ENCODE data around the gene TP63. TPM values are rescaled to one million over a fixed set of nuclear protein-coding genes. Genes with fewer than 3 reads are reported as not detected.

TP63 gene
- total RNA-seq, 2 donors from 2014 or later, result not detected

DNA sequence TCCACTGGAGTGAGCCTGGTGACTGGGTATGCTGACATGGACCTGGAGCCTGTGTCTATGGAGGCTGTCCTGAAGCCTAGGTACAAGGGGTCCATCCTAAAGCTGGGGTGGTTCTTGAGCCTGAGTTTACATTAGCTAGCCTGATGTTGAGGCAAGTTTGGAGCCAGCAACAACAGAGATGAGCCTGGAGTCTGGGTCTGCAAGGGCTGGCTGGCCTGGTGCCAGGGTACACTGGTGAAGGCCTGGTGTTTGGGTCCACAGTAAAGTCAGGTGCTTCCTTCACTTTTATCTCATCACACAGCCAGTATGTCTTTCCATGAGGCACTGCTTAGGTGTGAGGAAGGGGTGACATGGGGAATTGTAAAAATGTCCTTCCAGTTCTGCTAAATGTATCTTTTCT lies 49.5 kb downstream of the TP63 start:
- no peaks in the 10 kb centered on the region for H3K9me3 ChIP-seq
- no peak overlapping the region for H3K27ac ChIP-seq
- intact Hi-C loops (cut with DNase I), result no loop called here
- no peaks in the 10 kb centered on the region for H3K4me1 ChIP-seq
- H3K27me3 ChIP-seq, result no peaks in the 10 kb centered on the region
- no peak overlapping the region for H3K4me3 ChIP-seq
- no peaks in the 10 kb centered on the region for H3K36me3 ChIP-seq (replicated peaks in 1 of 2; ENCODE audit: insufficient read depth in 1 of 2, low read depth in 2 of 2)
- ATAC-seq (no peak), DNase-seq (peak in 1 of 4 donors; percentile 13)
- TF ChIP-seq, protein P1, sequence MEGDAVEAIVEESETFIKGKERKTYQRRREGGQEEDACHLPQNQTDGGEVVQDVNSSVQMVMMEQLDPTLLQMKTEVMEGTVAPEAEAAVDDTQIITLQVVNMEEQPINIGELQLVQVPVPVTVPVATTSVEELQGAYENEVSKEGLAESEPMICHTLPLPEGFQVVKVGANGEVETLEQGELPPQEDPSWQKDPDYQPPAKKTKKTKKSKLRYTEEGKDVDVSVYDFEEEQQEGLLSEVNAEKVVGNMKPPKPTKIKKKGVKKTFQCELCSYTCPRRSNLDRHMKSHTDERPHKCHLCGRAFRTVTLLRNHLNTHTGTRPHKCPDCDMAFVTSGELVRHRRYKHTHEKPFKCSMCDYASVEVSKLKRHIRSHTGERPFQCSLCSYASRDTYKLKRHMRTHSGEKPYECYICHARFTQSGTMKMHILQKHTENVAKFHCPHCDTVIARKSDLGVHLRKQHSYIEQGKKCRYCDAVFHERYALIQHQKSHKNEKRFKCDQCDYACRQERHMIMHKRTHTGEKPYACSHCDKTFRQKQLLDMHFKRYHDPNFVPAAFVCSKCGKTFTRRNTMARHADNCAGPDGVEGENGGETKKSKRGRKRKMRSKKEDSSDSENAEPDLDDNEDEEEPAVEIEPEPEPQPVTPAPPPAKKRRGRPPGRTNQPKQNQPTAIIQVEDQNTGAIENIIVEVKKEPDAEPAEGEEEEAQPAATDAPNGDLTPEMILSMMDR (IDR thresholded peaks at IDR 0.05), result no peak
- no peak for TF ChIP-seq POLR2A (IDR thresholded peaks at IDR 0.05)

DNA sequence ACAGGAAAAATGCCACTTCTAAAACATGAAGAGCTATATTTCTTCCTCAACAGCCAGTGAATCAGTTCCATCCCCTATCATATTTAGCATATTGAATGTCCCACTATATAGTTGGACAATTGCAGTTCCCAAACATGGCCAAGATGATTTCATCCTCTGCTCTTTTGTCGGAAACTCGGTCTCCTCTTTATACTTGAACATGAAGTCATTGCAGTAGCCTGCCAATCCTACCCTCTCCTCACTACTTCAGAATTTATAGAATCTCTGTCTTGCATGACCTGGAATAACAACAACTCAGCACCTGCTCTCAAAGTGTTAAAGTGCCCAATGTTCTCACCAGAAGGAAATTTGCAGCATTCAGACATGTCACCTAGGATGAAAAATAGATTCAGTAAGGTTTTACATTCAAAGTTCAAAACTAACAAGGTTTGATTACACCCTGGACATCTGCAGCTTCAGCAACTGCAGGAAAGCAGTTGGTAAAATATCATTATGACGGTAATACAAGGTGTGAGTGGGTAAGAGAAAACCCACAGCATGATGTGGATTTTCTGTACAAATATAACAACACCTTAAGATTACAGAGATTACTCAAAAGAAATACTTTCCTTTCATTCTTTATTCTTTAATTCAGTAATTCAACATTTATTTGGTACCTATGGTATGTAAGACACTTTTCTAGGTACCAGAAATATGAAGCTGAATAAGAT lies 52.5 kb downstream of the TP63 start:
- H3K27ac ChIP-seq, result no peak overlapping the region
- DNase-seq (no peak), ATAC-seq (no peak)
- intact Hi-C loops (cut with DNase I), result no loop called here
- TF ChIP-seq POLR2A (IDR thresholded peaks at IDR 0.05), result no peak
- TF ChIP-seq, protein P1 (IDR thresholded peaks at IDR 0.05), result no peak
- H3K36me3 ChIP-seq (replicated peaks in 1 of 2; ENCODE audit: insufficient read depth in 1 of 2, low read depth in 2 of 2), result no peaks in the 10 kb centered on the region
- H3K4me1 ChIP-seq, result no peaks in the 10 kb centered on the region
- WGBS, 2 donors, result 67 to 69% methylated on average over 3 of the region's 3 CpGs
- no peaks in the 10 kb centered on the region for H3K9me3 ChIP-seq
- no peak overlapping the region for H3K4me3 ChIP-seq
- H3K27me3 ChIP-seq, result no peaks in the 10 kb centered on the region

DNA sequence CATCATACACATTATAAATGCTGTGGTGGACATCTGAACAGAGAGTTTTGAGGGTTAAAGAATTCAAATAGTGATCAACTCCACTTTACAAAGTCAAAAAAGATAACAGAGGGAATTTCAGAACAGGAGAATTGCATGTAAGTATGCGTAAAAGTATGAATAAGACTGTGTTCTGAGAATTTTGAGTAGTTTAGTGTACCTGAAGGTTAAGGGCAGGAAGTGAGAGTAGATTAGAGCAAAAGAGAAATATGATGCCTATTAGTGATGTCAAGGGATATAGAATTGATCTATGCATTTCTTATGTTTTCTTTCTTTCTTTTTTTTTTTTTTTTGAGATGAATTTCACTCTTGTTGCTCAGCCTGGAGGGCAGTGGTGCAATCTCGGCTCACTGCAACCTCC lies 53.1 kb downstream of the TP63 start:
- Histone ChIP-seq H3K4me3 (no peak overlapping the region), H3K27ac (no peak overlapping the region), H3K27me3 (no peaks in the 10 kb centered on the region), H3K9me3 (no peaks in the 10 kb centered on the region), H3K36me3 (replicated peaks in 1 of 2; ENCODE audit: insufficient read depth in 1 of 2, low read depth in 2 of 2) (no peaks in the 10 kb centered on the region), H3K4me1 (no peaks in the 10 kb centered on the region)
- no peak for TF ChIP-seq POLR2A (IDR thresholded peaks at IDR 0.05)
- TF ChIP-seq, protein P1 (IDR thresholded peaks at IDR 0.05), result no peak
- intact Hi-C loops (cut with DNase I), result no loop called here
- 58 to 73% methylated on average over 2 of the region's 2 CpGs for WGBS, 2 donors
- DNase-seq, result no peak
- ATAC-seq, result no peak

DNA sequence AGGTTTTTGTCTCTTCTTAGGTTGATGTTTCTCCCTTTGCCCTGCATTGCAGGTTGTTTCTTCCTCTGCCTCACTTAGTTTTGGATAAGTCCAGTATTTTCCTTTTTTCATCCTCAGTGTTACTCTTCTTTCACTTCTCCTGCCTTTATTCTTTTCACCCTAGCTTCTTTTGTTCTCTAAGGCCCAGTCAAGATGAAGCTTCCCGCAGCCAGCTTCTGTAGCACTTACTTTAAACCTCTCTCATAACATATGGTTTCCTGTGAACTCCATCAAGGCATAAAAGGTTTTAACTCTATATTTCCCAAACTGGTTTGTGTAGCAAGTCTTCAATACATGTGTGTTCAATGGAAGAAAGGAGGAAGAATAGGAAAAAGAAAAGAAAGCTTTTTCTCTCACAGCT lies 54.1 kb downstream of the TP63 start:
- Histone ChIP-seq H3K4me1 (no peaks in the 10 kb centered on the region), H3K36me3 (replicated peaks in 1 of 2; ENCODE audit: insufficient read depth in 1 of 2, low read depth in 2 of 2) (no peaks in the 10 kb centered on the region), H3K27me3 (no peaks in the 10 kb centered on the region), H3K9me3 (no peaks in the 10 kb centered on the region), H3K27ac (no peak overlapping the region), H3K4me3 (no peak overlapping the region)
- ATAC-seq (no peak), DNase-seq (no peak)
- intact Hi-C loops (cut with DNase I), result no loop called here
- TF ChIP-seq, protein P1 (IDR thresholded peaks at IDR 0.05), result no peak
- no peak for TF ChIP-seq POLR2A (IDR thresholded peaks at IDR 0.05)
- WGBS, 2 donors, result 74 to 79% methylated on average over 1 of the region's 1 CpG

DNA sequence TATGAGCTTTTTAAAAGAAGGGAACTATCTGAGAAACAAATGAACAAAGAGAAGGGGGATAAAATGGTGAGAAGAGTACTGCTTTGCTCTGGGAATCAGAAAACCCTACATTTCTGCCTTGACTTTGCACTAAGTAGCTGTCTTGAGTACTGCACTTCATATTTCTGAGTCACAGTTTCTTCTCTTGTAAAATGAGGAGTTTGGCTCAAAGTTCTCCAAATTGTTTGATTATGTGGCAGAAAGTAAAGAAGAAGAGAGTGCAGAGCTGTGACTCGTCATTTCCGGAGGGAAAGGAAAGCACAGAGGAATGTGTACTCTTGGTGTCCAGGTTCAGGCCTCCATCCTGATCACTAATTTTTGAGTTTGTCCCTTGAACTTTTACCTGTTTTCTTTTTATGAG lies 54.7 kb downstream of the TP63 start:
- Histone ChIP-seq H3K27ac (no peak overlapping the region), H3K4me3 (no peak overlapping the region), H3K9me3 (no peaks in the 10 kb centered on the region), H3K36me3 (replicated peaks in 1 of 2; ENCODE audit: insufficient read depth in 1 of 2, low read depth in 2 of 2) (no peaks in the 10 kb centered on the region), H3K4me1 (no peaks in the 10 kb centered on the region), H3K27me3 (no peaks in the 10 kb centered on the region)
- TF ChIP-seq, protein P1 (IDR thresholded peaks at IDR 0.05), result no peak
- TF ChIP-seq POLR2A (IDR thresholded peaks at IDR 0.05), result no peak
- intact Hi-C loops (cut with DNase I), result no loop called here
- DNase-seq (no peak), ATAC-seq (no peak)
- whole genome bisulfite sequencing, 2 donors, result 46 to 53% methylated on average over 2 of the region's 2 CpGs

Data from body of pancreas (tissue), 4 donors.